Stimulated activated CD4-positive, alpha-beta T cell treated with anti-CD3 and anti-CD28 coated beads, Interleukin-12 subunit alpha, Interleukin-12 subunit beta, amount 100 ng/mL, for 24 hours (primary cell): ENCODE data around the gene AGPAT4.
"Not testable (repeated sequence)": the region's sequence is repeated elsewhere in the genome, so short reads cannot be mapped to it uniquely, and the experiment has no call there.

Experiments used
- DNase-seq, 2 experiments: peaks; one replicate each; pipeline ENCODE4 v3.0.0-alpha.2; 2020; ENCODE audit warnings: low read depth in 2 of 2

AGPAT4 gene

GRCh38 chr6:161227004-161227960, 46.6 kb downstream of the AGPAT4 start:
- DNase-seq: no peak

- DNase-seq: no peak
Measured at GRCh38 chr6:161226009-161226964, 47.6 kb downstream of the AGPAT4 start.

- DNase-seq: no peak
Measured at GRCh38 chr6:161225681-161226008, 48.2 kb downstream of the AGPAT4 start.

GRCh38 chr6:161224951-161225680, 48.7 kb downstream of the AGPAT4 start:
- not testable (repeated sequence) for DNase-seq

GRCh38 chr6:161223646-161224045, 50.2 kb downstream of the AGPAT4 start:
- no peak for DNase-seq

GRCh38 chr6:161222706-161223234, 51.1 kb downstream of the AGPAT4 start:
- DNase-seq: no peak

GRCh38 chr6:161220346-161220745, 53.5 kb downstream of the AGPAT4 start:
- DNase-seq: no peak

GRCh38 chr6:161219680-161220079, 54.2 kb downstream of the AGPAT4 start:
- DNase-seq: no peak

- no peak for DNase-seq
Measured at GRCh38 chr6:161218222-161218621, 55.6 kb downstream of the AGPAT4 start.

- no peak for DNase-seq
Measured at GRCh38 chr6:161217628-161218027, 56.2 kb downstream of the AGPAT4 start.

- no peak for DNase-seq
Measured at GRCh38 chr6:161216616-161217205, 57.1 kb downstream of the AGPAT4 start.

GRCh38 chr6:161215876-161216615, 57.8 kb downstream of the AGPAT4 start:
- no peak for DNase-seq

- no peak for DNase-seq
Measured at GRCh38 chr6:161215193-161215592, 58.7 kb downstream of the AGPAT4 start.

- DNase-seq: no peak
Measured at GRCh38 chr6:161214722-161215121, 59.1 kb downstream of the AGPAT4 start.

- no peak for DNase-seq
Measured at GRCh38 chr6:161212902-161213301, 61.0 kb downstream of the AGPAT4 start.

- DNase-seq: no peak
Measured at GRCh38 chr6:161211380-161212035, 62.4 kb downstream of the AGPAT4 start.

- DNase-seq: no peak
Measured at GRCh38 chr6:161210857-161211256, 63.0 kb downstream of the AGPAT4 start.

- DNase-seq: no peak
Measured at GRCh38 chr6:161207200-161207599, 66.7 kb downstream of the AGPAT4 start.

- DNase-seq: no peak
Measured at GRCh38 chr6:161204866-161205557, 68.8 kb downstream of the AGPAT4 start.
